ENCODE results near the gene BPGM.

Gene BPGM

DNA sequence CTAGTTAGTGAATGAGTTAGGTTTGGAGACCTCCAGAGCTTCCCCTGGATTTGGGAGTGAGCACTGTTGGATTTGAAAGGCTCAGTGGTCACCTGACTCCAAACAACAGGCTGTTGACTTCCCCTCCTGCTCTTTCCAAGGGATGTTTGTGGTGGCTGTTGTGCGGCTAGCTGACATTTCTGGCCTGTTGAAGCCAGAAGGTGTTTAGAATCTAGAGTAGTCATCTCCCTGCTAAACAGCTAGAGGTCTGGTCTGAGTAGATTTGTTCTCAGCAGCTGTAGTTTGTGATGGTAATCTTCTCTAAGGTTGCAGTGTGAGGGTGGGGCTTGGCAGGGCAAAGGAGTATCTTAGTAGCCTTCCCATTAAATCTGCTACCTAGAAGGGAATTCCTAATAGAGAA, 30.1 kb downstream of the BPGM start:
- Histone ChIP-seq H3K79me2 (ENCODE audit: insufficient read depth, low read length) (no peaks in the 10 kb centered on the region), H3K9me3 (ENCODE audit: insufficient read depth, low read depth, low read length) (no peaks in the 10 kb centered on the region), H3F3A (ENCODE audit: low read depth) (no peaks in the 10 kb centered on the region), H3K36me3 (ENCODE audit: insufficient read depth, low read length) (peaks cover 20% of the 10 kb centered on the region), H3K27me3 (ENCODE audit: insufficient read depth, low read length, poor library complexity, severe bottlenecking) (no peaks in the 10 kb centered on the region), H3K9ac (ENCODE audit: low read depth, low read length, poor library complexity, severe bottlenecking) (no peak overlapping the region), H4K20me1 (ENCODE audit: insufficient read depth, low read length, poor library complexity, severe bottlenecking) (no peaks in the 10 kb centered on the region), H3K9me2 (replicated peaks; ENCODE audit: low read depth, low read length) (no peaks in the 10 kb centered on the region), H3K4me1 (ENCODE audit: insufficient read depth, low read length, poor library complexity, severe bottlenecking) (peaks cover 5% of the 10 kb centered on the region), H3K4me2 (ENCODE audit: low read depth, low read length, poor library complexity, severe bottlenecking) (no peak overlapping the region), H2AFZ (ENCODE audit: low read length) (no peak overlapping the region), H3K4me3 (ENCODE audit: low read length, poor library complexity, severe bottlenecking) (no peak overlapping the region)
- TF ChIP-seq, protein P1, sequence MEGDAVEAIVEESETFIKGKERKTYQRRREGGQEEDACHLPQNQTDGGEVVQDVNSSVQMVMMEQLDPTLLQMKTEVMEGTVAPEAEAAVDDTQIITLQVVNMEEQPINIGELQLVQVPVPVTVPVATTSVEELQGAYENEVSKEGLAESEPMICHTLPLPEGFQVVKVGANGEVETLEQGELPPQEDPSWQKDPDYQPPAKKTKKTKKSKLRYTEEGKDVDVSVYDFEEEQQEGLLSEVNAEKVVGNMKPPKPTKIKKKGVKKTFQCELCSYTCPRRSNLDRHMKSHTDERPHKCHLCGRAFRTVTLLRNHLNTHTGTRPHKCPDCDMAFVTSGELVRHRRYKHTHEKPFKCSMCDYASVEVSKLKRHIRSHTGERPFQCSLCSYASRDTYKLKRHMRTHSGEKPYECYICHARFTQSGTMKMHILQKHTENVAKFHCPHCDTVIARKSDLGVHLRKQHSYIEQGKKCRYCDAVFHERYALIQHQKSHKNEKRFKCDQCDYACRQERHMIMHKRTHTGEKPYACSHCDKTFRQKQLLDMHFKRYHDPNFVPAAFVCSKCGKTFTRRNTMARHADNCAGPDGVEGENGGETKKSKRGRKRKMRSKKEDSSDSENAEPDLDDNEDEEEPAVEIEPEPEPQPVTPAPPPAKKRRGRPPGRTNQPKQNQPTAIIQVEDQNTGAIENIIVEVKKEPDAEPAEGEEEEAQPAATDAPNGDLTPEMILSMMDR (conservative IDR thresholded peaks at IDR 0.05; ENCODE audit: low read length): no peak
- TF ChIP-seq EZH2phosphoT487 (IDR thresholded peaks at IDR 0.05; ENCODE audit: borderline replicate concordance): no peak

DNA sequence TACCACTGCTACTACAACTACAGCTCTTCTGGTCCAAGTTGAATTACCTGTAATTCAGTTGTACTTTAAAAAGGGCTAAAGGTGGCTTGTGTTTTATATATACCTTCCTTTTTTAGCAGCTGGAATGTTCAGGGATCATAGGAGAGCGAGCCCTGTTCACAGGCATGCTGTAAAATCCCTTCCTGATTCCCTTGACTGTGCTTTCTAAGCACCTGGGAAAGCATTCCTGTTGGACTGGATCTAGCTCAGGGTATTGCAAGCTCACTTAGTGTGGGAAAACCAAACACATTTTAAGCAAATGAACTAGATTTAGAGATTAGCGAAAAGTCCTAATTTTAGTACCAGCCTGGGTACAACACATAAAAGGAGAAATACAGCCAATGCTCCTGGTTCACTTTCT, 31.5 kb downstream of the BPGM start:
- Histone ChIP-seq H3K4me1 (ENCODE audit: insufficient read depth, low read length, poor library complexity, severe bottlenecking) (no peaks in the 10 kb centered on the region), H3K4me2 (ENCODE audit: low read depth, low read length, poor library complexity, severe bottlenecking) (no peak overlapping the region), H3K27me3 (ENCODE audit: insufficient read depth, low read length, poor library complexity, severe bottlenecking) (no peaks in the 10 kb centered on the region), H3K79me2 (ENCODE audit: insufficient read depth, low read length) (no peaks in the 10 kb centered on the region), H3K9me3 (ENCODE audit: insufficient read depth, low read depth, low read length) (no peaks in the 10 kb centered on the region), H2AFZ (ENCODE audit: low read length) (no peak overlapping the region), H3K9ac (ENCODE audit: low read depth, low read length, poor library complexity, severe bottlenecking) (no peak overlapping the region), H3K4me3 (ENCODE audit: low read length, poor library complexity, severe bottlenecking) (no peak overlapping the region), H3K9me2 (replicated peaks; ENCODE audit: low read depth, low read length) (no peaks in the 10 kb centered on the region), H3K36me3 (ENCODE audit: insufficient read depth, low read length) (peaks cover 20% of the 10 kb centered on the region), H3F3A (ENCODE audit: low read depth) (no peaks in the 10 kb centered on the region), H4K20me1 (ENCODE audit: insufficient read depth, low read length, poor library complexity, severe bottlenecking) (no peaks in the 10 kb centered on the region)
- TF ChIP-seq, protein P1 (conservative IDR thresholded peaks at IDR 0.05; ENCODE audit: low read length): no peak
- TF ChIP-seq EZH2phosphoT487 (IDR thresholded peaks at IDR 0.05; ENCODE audit: borderline replicate concordance): no peak

- no peak for TF ChIP-seq EZH2phosphoT487 (IDR thresholded peaks at IDR 0.05; ENCODE audit: borderline replicate concordance)
- TF ChIP-seq, protein P1 (conservative IDR thresholded peaks at IDR 0.05; ENCODE audit: low read length): no peak
- H3K4me1 ChIP-seq (ENCODE audit: insufficient read depth, low read length, poor library complexity, severe bottlenecking): no peaks in the 10 kb centered on the region
- no peaks in the 10 kb centered on the region for H3K9me2 ChIP-seq (replicated peaks; ENCODE audit: low read depth, low read length)
- no peak overlapping the region for H3K9ac ChIP-seq (ENCODE audit: low read depth, low read length, poor library complexity, severe bottlenecking)
- no peaks in the 10 kb centered on the region for H3K9me3 ChIP-seq (ENCODE audit: insufficient read depth, low read depth, low read length)
- H3K27me3 ChIP-seq (ENCODE audit: insufficient read depth, low read length, poor library complexity, severe bottlenecking): no peaks in the 10 kb centered on the region
- H4K20me1 ChIP-seq (ENCODE audit: insufficient read depth, low read length, poor library complexity, severe bottlenecking): no peaks in the 10 kb centered on the region
- no peak overlapping the region for H3K4me3 ChIP-seq (ENCODE audit: low read length, poor library complexity, severe bottlenecking)
- H3K79me2 ChIP-seq (ENCODE audit: insufficient read depth, low read length): no peaks in the 10 kb centered on the region
- no peaks in the 10 kb centered on the region for H3F3A ChIP-seq (ENCODE audit: low read depth)
- H2AFZ ChIP-seq (ENCODE audit: low read length): no peak overlapping the region
- no peak overlapping the region for H3K4me2 ChIP-seq (ENCODE audit: low read depth, low read length, poor library complexity, severe bottlenecking)
- peaks cover 20% of the 10 kb centered on the region for H3K36me3 ChIP-seq (ENCODE audit: insufficient read depth, low read length)
Measured at GRCh38 chr7:134679006-134679405, 32.4 kb downstream of the BPGM start.

All from Loucy (cell line).